WTC11 (cell line): ENCODE data around the gene IFITM10.

Source experiments
- SMAD4 ChIP-seq: sonication (generic); formaldehyde crosslinking; IDR thresholded peaks from 2 replicates; pipeline ENCODE4 v1.8.0; 2022; ENCODE audit warnings: mild to moderate bottlenecking, missing genetic modification reagents
- TF ChIP-seq, protein P1 (sequence below): fragments of 200-600 bp; IDR thresholded peaks from 2 replicates; pipeline ENCODE4 v1.8.0; 2022; ENCODE audit warnings: antibody characterized with exemption
- TF ChIP-seq, protein P2 (sequence below): sonication (generic); formaldehyde crosslinking; IDR thresholded peaks from 2 replicates; pipeline ENCODE4 v1.8.1; 2022; ENCODE audit warnings: low read depth, mild to moderate bottlenecking, moderate library complexity, missing genetic modification reagents, borderline replicate concordance

DNA sequence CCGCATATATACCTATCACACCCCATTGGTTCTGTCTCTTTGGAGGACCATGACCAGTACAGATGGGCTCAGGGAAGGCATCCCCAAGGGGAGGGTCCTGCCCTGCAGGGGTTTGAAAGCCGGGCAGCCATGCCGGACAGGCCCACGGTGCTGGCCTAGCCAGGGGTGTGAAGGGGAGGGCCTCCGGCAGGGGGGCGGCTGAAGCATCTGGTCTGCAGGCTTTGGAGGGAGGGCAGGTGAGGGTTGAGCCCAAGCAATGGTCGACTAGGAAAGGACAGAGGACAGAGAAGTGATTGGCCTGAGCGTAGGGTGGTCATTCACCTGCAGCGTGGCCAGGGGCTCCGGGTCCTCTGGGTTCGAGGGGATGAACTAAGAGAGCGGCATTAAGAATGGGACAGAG is 24.5 kb upstream of the IFITM10 start:
- TF ChIP-seq, protein P1, sequence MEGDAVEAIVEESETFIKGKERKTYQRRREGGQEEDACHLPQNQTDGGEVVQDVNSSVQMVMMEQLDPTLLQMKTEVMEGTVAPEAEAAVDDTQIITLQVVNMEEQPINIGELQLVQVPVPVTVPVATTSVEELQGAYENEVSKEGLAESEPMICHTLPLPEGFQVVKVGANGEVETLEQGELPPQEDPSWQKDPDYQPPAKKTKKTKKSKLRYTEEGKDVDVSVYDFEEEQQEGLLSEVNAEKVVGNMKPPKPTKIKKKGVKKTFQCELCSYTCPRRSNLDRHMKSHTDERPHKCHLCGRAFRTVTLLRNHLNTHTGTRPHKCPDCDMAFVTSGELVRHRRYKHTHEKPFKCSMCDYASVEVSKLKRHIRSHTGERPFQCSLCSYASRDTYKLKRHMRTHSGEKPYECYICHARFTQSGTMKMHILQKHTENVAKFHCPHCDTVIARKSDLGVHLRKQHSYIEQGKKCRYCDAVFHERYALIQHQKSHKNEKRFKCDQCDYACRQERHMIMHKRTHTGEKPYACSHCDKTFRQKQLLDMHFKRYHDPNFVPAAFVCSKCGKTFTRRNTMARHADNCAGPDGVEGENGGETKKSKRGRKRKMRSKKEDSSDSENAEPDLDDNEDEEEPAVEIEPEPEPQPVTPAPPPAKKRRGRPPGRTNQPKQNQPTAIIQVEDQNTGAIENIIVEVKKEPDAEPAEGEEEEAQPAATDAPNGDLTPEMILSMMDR: no peak
- TF ChIP-seq, protein P2, sequence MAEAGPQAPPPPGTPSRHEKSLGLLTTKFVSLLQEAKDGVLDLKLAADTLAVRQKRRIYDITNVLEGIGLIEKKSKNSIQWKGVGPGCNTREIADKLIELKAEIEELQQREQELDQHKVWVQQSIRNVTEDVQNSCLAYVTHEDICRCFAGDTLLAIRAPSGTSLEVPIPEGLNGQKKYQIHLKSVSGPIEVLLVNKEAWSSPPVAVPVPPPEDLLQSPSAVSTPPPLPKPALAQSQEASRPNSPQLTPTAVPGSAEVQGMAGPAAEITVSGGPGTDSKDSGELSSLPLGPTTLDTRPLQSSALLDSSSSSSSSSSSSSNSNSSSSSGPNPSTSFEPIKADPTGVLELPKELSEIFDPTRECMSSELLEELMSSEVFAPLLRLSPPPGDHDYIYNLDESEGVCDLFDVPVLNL (CRISPR knock-in tag): no peak
- no peak for TF ChIP-seq SMAD4
